NCI-H1417 (cell line): ENCODE measurements around the gene UVRAG.
"Not testable (repeated sequence)": the region's sequence is repeated elsewhere in the genome, so short reads cannot be mapped to it uniquely, and the experiment has no call there.

Experiments used
- DNase-seq, 3 experiments: peaks; one replicate each; lab custom pipeline; 2025; lab: John Stamatoyannopoulos, UW

Gene UVRAG

GRCh38 chr11:76073724-76074123 lies 258.7 kb downstream of the UVRAG start:
- no peak for DNase-seq

DNA sequence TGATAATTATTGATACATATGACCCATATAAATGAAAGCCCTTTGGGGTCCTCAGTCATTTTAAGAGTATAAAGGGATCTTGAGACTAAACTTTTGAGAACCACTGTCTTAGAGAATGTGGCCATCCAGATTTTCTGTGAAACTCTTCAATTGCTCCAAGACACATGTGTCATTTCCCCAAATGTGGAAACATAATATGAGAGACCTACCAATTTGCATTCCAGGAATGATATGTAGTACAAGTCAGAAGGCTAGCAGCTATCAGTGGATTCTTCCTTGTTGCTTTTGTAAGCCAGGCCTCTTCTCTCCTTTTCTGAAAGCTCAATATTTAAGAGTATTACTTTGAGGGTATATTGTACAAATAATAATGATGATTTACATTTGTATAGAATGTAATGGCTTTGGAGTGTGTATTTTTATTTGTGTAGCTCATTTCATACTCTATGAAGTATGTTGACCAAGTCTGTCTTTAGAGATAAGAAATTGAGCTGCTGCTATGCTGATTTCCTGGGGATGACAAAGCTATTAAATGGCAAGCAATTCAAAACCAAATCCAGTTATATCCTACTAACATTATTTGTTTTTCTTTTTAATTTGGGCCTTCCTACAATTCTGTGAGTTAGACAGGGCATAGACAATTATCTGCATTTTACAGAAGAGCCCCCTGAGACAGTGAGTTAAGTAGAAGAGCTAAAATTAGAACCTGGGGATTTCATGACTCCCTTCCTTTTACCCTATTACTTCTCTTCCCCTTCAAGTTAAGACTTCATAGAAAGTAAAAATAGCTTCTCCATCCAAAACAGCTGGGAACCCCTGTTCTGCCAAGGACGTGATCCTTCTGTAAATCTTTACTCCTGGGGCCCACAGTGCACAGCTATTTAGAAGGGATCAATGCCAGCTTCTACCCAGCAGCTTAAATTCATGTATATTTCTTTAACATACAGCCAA lies 259.4 kb downstream of the UVRAG start:
- DNase-seq = no peak

- no peak for DNase-seq
These were observed 260.7 kb downstream of the UVRAG start for GRCh38 chr11:76075716-76076115.

DNA sequence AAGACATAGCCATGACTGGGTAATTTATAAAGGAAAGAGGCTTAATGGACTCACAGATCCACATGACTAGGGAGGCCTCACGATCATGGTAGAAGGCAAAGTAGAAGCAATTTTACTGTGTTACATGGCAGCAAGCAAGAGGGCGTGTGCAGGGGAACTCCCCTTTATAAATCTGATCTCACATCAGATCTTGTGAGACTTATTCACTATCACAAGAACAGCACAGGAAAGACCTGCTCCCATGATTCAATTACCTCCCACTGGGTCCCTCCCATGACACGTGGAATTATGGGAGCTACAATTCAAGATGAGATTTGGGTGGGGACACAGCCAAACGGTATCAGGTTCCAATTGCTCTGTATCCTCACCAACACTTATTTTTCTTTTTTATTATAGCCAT lies 261.2 kb downstream of the UVRAG start:
- DNase-seq = peak in 1 of 3 experiments; percentile 2

- DNase-seq = no peak
These were observed 261.7 kb downstream of the UVRAG start for GRCh38 chr11:76076749-76077148.

GRCh38 chr11:76077575-76078150 lies 262.7 kb downstream of the UVRAG start:
- no peak for DNase-seq

DNA sequence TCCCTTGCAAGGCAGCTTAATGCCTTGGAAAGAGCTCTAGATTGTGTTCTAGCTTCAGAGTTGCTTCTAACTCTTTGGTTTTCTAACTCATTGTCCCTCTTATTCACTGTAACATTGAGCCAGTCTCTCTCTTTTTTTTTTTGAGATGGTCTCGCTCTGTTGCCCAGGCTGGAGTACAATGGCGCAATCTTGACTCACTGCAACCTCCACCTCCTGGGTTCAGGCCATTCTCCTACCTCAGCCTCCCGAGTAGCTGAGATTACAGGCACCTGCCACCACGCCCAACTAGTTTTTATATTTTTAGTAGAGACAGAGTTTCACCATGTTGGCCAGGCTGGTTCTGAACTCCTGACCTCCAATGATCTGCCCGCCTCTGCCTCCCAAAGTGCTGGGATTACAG lies 266.1 kb downstream of the UVRAG start:
- not testable (repeated sequence) for DNase-seq

- DNase-seq = no peak
These were observed 268.8 kb downstream of the UVRAG start for GRCh38 chr11:76083563-76084451.

GRCh38 chr11:76085270-76085669 lies 270.3 kb downstream of the UVRAG start:
- no peak for DNase-seq

DNA sequence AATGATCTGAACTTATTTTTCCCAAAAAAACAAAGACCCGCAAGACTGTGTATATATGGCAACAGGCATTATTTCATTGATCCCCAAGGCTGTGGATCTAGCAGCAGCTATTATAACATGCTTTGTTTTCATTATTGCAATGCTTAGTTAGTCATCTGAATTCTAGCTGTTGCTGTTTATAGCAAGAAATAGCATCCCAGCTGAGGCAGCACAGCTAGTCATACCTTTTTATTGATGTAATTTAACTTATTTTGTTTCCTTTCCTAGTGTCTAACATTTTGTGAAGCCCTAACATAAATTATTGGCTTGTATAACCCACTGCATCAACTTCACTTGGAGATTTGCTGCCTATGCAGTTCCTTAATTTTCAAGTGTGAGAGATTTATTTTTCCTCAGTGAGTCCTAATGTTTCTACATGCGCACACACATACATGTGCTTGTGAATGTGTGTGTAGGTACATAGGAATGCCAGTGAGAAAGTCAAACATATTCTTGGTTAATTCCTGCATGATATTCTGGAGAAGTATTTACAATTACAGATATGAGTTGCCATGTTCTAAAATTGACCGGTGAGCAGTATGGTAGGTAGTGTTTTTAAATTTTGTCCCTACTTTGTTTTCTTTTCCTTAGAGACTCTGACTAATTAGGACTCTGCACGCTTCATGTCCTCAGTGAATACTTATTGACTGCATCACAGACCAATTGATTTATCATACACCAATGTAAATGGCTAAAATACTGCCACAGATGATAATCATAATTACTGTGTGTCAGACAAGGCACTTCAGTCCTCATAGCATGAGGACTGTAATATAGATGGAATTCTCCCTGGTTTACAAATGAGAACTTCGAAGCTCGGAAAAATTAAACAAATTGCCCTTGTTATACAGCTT lies 272.0 kb downstream of the UVRAG start:
- no peak for DNase-seq

DNA sequence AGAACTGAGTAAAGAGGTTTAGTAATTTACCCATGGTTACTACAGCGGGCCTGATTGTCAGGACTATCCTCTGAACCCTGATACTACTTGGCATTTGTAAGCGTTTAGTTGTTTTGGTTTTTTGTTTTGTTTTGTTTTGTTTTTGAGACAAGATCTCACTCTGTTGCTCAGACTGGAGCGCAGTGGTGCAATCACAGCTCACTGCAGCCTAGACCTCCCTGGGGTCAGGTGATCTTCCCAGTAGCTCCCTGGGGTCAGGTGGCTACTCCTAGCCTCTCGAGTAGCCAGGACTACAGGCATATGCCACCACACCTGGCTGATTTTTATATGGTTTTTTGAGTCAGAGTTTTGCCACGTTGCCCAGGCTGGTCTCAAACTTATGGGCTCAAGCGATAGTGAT lies 272.7 kb downstream of the UVRAG start:
- DNase-seq = no peak

GRCh38 chr11:76088511-76088910 lies 273.5 kb downstream of the UVRAG start:
- no peak for DNase-seq

DNA sequence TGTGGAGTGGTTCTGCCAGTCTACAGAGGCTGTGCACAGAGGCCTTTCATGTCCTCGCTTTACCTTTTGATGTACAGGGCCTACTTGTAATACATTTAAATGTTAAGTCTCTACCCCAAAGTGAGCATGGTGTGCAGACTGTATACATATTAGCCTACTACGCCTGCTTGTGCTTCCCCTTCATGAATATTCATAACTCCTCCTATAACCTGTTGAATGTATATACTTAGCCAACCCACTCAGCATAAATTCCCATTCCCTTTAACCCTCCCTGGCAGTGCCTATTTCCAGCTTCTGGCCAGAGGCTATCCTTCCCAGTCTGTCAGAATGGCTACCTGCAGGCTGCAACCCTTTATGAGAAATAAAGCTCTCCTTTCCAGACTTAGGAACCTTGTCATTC lies 275.2 kb downstream of the UVRAG start:
- no peak for DNase-seq

DNA sequence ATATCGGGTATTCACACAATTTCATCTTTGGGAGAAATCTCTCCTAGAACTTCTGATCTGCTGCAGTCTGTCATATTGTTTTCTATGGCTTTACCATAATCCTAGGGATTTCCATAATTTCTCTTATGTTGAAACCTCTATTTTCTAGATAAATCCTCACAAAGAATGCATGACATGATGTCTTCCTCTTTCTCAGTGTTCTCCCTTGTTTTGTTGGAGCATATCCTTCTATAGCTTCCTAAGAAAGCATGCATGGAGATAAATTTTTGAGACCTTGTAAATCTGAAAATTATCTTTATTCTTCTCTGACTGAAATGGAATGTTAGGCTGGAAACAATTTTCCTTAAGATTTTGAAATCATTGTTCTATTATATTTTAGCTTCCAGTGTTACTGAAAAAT lies 275.8 kb downstream of the UVRAG start:
- no peak for DNase-seq

DNA sequence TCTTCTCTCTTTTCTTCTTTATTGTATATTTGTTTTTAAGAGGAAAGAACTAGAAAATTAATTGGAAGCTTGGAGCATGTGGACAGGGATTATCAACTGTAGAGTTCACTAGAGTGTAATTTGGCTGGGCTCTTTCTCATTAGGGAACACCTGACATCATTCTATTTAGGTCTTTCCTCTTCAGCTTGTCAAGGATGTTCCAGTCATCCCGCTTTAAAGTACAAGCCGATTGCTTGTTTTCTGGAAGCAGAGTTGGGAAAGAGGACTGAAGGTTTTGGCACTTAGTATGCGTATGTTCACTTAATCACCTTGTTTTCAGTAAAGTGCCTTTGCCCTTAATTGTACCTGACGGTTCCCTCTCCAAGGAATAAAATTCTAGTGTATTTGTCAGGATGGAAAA lies 279.7 kb downstream of the UVRAG start:
- no peak for DNase-seq

DNA sequence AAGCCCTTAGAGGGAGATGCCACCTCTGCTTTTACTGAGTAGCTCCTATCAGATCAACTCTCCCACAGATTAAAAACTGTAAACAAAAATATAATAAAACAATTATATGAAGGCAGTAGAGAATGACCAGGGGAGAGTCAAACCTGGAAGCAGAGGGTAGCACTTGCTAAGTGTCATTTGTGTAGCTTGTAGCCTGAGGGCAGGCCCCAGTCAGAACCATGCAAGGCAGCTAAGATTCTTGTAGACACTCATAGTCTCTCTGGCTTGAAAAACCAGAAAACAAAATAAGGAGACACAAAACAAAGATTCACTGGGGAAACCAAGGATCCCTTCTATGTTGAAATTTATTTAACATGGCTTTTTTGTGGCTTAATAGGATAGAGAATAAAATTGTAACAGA lies 280.9 kb downstream of the UVRAG start:
- no peak for DNase-seq

DNA sequence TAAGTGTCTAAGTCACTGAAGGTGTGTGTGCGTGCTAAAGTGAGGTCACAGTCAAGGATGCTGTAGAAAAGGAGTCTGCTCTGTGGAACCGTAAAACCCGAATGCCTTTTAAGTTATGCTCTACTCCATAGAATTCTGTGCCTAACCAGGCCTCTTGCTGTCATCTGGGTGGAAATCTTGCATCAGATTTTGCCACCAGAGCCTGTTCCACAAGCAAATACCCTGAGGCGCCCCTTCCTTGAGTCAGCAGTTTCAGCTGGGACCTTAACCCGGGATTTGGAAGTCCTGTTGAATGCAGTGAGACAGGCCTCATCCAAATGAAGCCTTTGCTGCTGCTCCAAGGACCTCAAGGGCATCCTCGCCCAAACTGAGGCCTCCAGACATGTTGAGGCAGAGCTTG lies 281.5 kb downstream of the UVRAG start:
- no peak for DNase-seq

DNA sequence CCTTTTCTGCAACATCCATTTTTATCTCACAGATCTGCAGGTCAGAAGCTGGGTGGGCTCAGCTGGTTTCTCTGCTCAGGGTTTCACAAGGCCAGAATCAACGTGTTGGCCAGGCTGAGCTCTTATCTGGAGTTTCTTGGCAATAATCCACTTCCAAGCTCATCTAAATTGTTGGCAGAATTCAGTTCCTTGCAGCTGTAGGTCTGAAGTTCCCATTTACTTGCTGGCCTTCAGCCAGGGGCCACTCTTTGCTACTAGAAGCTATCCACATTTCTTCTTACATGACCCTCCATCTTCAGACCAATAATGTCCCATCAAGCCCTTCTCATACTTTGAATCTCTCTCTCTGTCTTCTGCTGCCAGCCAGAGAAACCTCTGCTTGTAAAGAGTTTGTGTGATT lies 287.8 kb downstream of the UVRAG start:
- no peak for DNase-seq

DNA sequence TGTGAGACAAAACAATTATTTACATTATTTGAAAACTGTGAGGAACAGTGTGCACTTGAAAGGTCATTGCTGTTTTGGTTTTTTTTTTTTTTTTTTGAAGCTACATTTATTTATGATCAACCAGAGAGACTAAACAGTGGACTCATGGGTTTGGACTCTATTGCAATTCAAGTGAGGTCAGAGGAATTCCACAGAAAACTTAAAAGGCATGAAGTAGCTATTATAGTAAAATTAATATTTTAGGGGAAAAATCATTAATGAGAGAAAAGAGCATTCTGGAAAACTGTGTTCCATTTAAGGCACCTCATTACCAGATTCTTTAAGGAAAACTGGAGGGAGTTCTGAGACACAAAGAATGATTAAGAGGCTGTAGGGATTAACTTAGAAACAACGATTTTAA lies 288.4 kb downstream of the UVRAG start:
- no peak for DNase-seq

- DNase-seq = no peak
These were observed 289.3 kb downstream of the UVRAG start for GRCh38 chr11:76104285-76104684.

DNA sequence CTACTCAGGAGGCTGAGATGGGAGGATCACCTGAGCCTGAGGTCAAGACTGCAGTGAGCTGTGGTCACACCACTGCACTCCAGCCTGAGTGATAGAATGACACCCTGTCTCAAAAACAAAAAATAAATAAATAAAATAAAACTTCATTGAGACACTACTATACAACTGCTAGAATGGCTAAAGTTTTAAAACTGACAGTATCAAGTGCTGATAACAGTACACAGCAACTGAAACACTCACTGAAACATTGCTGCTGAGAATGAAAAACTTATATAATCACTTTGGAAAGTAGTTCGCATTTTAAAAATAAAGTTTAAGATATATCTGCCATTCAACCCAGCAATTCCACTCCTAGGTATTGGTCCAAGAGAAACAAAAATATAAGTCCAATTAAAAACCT lies 290.6 kb downstream of the UVRAG start:
- DNase-seq = no peak

GRCh38 chr11:76107971-76108370 lies 293.0 kb downstream of the UVRAG start:
- DNase-seq = no peak
